ENCODE data around the gene CACNG8.

Gene CACNG8

DNA sequence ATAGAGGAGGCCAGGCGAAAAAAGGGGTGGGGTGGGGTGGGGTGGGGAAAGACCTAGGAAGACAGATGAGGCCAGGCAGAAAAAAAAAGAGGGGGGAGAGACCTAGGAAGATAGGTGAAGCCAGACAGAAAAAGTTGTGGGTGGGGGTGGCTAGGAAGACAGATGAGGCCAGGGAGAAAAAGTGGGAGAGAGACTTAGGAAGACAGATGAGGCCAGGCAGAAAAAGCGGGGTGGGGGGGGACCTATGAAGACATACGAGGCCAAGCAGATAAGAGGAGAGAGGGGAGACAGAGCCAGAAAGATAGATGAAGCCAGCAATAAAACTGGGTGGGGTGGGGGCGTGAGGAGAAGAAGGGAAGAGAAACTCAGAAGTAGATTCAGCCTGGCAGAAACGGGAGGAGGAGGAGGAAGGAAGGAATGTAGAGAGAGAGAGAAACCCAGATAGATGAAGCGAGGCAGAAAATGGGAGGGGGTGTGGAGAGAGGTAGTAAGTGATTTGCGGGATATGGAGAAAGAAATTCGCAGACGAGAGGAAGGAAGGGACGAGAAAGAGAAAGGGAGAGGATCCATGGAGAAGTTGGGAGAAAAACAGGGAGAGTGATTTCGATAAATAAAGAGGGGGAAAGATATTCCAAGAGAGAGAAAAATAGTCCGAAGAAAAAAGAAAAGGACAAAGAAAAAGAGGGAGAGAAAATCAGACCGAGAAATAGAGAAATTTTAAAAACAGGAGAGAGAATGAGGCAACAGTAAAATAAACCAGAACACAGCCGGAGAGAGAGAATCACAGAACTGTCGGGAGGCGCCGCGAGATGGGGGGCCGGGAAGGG, 16.5 kb downstream of the CACNG8 start:
- no peak for TF ChIP-seq CTCF (IDR thresholded peaks at IDR 0.05; ENCODE audit: extremely low read depth, missing control alignments)
- DNase-seq (ENCODE audit: low spot score) = no peak

- no peak for DNase-seq (ENCODE audit: low spot score)
- TF ChIP-seq CTCF (IDR thresholded peaks at IDR 0.05; ENCODE audit: extremely low read depth, missing control alignments) = no peak
Measured at GRCh38 chr19:53980539-53981375, 18.0 kb downstream of the CACNG8 start.

DNA sequence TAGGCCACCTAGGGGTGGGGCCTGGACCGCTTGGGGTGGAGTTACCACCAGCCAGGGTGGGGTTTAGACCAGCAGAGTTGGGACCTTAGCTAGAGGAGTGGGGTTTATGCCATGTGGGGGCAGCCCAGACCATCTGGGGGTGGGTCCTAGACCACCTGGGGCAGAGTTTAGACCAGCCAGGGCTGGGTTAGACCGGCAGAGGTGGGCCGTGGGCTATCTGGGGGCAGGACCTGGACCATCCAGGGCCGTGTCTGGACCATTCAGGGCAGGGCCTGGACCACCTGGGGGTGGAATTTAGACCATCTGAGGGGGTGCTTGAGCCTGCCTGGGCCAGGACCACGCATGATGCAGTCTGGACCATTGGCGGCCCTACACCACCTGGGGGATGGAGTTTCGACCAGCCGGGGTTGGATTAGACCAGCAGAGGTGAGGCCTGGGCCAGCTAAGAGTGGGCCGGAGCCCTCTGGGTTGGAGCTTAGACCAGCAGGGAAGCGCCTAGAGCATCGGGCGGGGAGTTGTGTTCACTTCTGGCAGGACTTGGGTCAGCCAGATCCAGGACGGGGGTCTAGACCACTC, 18.7 kb downstream of the CACNG8 start:
- no peak for TF ChIP-seq CTCF (IDR thresholded peaks at IDR 0.05; ENCODE audit: extremely low read depth, missing control alignments)
- DNase-seq (ENCODE audit: low spot score) = no peak

GRCh38 chr19:53982001-53982451, 19.3 kb downstream of the CACNG8 start:
- no peak for TF ChIP-seq CTCF (IDR thresholded peaks at IDR 0.05; ENCODE audit: extremely low read depth, missing control alignments)
- peak; percentile 59 for DNase-seq (ENCODE audit: low spot score)

GRCh38 chr19:53982611-53983010, 19.9 kb downstream of the CACNG8 start:
- no peak for TF ChIP-seq CTCF (IDR thresholded peaks at IDR 0.05; ENCODE audit: extremely low read depth, missing control alignments)
- DNase-seq (ENCODE audit: low spot score) = no peak

DNA sequence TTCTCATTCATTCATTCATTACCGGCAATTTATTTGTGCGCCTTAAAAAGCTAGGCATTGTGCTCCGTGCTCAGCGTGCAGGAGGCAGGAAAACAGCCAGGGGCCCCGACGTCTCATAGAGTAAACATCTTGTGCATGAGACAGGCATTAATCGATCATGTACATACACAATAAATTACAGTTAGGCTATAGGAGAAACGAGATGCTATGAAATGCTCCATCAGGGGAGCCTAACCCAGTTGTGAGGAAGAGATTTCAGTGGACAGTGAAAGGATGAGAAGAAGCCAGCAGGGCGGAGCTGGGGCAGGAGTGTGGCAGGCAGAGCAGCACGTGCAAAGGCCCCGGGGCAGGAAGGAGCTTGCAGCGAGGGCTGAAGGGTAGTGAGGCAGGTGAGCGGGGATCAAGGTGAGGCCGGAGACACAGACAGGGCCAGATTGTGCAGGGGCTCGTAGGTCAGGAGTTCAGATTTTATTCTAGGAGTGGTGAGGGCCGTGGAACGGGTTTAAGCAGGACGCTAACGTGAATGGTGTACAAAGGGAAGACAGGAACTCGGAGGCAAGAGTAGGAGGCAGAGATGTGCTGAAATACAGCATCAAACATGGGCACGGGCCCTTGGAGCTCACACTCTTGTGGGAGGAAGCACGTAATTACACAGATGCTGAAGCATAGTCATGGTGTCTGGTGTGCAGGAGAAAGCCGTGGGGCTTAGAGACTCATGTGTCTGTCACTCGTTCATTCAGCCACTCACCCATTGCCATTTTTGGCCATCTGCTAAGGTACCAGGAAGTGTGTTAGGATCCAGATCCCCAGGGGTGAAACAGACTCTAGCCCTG, 20.9 kb downstream of the CACNG8 start:
- no peak for TF ChIP-seq CTCF (IDR thresholded peaks at IDR 0.05; ENCODE audit: extremely low read depth, missing control alignments)
- no peak for DNase-seq (ENCODE audit: low spot score)

All from GM20000 (cell line).